SKM-1 (cell line): Measurements from ENCODE around the gene DNM2.
"Not testable (repeated sequence)": the region's sequence is repeated elsewhere in the genome, so short reads cannot be mapped to it uniquely, and the experiment has no call there.

Experiments used
- DNase-seq: peaks from one replicate; lab custom pipeline; 2025; ENCODE audit not compliant: unreplicated experiment; lab: John Stamatoyannopoulos, UW

Gene DNM2

DNA sequence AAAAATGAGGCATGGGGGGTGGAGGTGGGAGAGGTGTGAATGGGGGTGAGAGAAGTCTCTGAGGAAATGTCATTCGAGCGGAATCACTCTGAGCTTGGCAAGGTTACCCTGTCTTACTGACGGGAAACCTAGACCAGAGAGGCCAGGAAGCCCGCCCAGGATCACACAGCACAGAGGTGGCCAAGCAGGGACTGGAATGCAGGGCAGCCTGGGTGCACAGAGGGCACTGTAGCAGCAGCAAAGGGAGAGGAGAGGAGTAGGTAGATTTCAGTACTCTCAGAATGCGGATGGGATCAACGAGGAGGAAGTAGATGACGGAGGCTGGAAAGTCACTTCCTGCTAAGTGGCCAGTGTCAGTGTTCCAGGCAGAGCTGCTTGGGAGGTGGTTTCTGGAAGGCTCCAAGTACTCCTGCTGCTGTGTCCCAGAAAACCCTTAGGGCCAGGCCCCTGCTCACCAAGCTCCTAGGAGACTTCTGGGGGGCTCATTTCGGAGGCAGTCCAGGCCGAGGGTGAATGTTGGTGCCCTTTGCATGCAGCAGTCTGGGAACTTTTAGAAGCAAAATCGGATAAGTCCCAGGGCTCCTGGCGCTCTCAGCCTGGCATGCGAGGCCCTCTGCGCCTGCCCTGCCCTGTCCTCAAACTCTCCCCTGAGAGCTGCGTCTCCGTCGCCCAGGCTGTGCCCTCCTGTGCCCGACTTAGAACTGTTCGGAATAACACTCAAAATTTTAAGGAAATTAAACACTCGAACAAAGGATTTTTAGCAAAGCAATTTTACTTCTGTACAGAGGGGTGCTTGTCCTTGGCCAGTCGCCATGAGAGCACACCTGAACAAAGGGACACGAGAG is 33.5 kb downstream of the DNM2 start:
- peak; percentile 26 for DNase-seq

- DNase-seq: no peak
These were observed 34.5 kb downstream of the DNM2 start for GRCh38 chr19:10752237-10752912.

DNA sequence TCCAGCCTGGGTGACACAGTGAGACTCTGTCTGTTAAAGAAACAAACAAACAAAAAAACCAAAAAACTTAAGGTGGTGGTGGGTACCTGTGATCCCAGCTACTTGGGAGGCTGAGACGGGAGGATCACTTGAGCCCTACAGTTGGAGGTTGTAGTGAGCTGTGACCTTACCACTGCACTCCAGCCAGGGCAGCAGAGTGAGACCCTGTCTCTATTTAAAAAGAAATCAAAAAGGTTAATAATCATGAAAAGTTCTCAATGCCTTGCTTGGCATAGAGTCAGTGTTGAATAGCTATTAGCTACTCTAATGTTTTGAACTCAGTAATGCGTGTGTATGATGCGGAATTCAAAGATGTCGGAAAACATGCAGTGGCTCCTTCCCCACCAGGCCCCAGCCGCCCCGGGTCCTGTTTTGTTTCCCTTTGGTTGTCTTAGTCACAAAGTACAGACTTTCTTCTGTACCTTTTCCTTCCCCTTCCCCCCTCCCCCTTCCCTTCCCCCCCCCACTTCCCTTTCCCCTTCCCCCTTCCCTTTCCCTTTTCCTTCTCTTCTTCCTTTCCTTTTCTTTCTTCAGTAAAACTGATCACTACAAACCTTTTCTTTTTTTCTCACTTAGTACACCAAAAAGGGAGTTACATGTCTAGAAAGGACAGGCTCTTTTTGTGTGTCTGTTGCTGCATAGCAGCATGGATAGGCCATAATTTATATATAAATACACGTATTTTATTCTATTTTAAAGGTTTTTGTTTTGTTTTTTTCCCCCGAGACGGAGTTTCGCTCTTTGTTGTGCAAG is 35.2 kb downstream of the DNM2 start:
- DNase-seq: no peak

DNA sequence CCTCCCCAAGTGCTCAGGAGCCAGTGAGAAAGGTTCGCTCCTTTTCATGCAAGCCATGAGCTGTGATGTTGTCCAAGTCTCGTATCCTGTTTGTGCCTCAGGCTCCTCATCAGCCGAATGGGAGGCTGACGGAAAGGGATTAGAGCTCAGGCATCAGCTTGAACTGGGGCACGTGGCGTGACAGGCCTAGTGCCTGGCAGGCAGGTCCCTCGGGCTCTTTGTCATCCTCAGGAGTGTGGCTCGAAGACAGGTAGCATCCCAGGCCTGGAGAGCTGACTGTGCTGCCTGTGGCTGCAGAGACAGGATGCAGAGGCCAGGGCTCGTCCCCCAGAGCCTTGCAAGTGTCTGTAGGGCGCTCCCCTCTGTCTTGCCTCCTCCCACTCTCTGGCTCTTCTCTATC is 38.5 kb downstream of the DNM2 start:
- DNase-seq: no peak

GRCh38 chr19:10756791-10757190 is 38.9 kb downstream of the DNM2 start:
- DNase-seq: no peak

DNA sequence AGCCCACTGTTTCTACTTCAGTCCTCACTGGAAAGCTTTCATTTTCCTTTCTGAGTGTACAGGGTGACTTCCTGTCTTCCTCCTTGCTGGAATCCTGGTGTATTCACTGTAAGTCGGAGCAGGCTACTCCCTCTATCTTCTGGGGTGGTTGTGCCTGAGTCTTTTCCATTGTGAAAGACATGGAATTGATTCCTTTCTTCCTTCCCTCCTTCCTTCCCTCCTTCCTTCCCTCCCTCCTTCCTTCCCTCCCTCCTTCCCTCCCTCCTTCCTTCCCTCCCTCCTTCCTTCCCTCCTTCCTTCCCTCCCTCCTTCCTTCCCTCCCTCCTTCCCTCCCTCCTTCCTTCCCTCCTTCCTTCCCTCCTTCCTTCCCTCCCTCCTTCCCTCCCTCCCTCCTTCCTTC is 40.2 kb downstream of the DNM2 start:
- DNase-seq: not testable (repeated sequence)

GRCh38 chr19:10758978-10759377 is 41.1 kb downstream of the DNM2 start:
- DNase-seq: no peak

GRCh38 chr19:10760273-10760944 is 42.5 kb downstream of the DNM2 start:
- no peak for DNase-seq

GRCh38 chr19:10761443-10762250 is 43.8 kb downstream of the DNM2 start:
- no peak for DNase-seq

DNA sequence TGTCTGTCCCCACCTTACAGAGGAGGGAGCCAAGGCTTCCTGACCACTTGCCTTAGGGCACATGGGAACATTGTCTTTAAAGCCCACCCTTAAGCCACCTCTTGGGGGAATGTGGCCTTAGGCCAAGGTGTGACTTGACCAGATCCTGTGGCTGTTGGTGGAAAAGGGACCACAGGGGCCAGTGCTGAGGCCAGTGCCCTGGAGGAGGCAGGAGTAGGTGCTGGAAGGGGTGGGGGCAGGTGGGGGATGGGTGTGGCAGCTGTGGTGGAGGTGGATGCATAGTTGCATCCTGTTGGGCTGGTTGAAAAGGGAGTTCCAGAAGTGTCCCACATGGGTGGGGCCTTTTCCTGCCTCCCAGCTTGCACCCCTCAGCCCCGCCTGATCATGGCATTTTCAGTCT is 44.8 kb downstream of the DNM2 start:
- DNase-seq: no peak

- no peak for DNase-seq
These were observed 45.5 kb downstream of the DNM2 start for GRCh38 chr19:10763411-10763810.

GRCh38 chr19:10763828-10764339 is 46.0 kb downstream of the DNM2 start:
- no peak for DNase-seq

DNA sequence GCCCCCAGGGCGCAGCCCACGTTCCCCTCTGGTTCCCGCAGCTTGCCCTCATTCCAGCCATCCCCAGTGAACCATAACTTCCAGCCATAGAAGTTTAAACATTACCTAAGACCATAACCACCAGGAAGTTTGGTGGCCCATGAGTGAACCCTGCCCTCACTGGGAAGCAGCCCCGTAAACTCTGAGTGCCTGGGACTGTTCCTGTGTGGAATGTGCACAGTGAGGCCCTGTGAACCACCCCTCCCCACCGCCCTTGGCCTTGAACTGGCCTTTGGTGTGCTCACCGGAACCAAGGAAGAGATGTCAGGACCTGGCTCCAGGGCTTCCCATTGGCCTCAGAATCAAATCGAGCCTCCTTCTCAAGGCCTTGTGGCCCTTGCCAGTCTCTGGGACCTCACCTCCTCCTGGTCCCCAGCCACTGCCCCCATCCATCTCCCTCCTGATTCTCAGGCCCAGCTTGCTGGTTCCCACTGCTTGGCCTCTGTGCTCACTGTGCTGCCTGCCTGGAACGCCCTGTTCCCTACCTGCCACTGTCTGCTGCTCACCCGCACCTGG is 46.5 kb downstream of the DNM2 start:
- no peak for DNase-seq

DNA sequence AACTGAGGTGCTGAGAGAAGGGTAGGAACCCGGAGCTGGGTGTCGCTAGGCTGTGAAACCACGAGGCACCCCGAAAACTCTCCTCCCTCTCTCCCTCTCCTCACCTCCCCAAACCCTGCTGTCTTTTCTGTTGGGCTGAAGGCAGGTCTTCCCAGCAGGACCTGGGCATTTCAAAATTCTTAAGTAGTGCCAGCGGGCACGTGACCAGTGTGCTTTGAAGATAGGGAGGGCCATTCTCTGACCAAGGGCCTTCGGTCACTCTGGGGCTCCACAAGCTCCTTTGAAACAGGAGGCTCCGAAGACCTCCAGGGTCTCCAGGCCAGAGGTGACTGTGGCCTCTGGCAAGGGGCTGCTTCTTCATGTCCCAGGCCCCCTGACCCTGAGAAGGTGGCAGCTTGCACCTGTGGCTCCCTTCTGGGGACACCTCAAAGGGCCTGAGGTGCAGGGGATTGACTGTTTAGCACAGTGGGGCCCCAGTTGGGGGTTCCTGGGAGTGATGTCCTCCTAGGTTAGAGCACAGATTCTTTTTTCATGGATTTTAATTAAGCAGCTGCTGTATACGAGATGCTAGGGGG is 48.3 kb downstream of the DNM2 start:
- DNase-seq: no peak

DNA sequence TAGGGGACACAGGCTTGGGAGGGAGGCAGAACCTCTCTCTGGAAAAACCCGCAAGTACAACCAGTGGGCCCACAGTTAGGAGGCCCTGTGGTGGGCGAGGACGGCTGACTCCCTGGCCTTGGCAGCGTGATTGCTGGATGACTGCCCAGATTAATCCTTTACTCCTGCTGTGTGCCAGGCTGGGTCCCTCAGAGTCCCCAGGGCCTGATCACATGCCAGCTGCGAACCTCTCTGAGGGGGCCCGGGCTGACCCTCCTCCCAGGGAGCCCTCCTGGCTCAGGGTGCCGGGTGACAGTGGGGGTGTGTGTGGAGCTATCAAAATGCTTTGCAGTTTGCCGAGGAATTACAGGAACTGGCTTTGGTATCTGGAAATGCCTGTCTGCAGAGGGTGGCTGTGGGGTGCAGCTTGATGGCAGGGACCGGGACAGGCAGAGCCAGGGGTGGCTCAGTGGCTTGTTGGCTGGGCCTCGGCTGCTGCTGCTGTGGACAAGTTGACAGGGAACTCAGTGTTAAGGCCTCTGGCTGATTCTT is 48.9 kb downstream of the DNM2 start:
- DNase-seq: no peak

GRCh38 chr19:10767726-10768125 is 49.8 kb downstream of the DNM2 start:
- no peak for DNase-seq

- no peak for DNase-seq
These were observed 50.5 kb downstream of the DNM2 start for GRCh38 chr19:10768369-10768768.

- DNase-seq: no peak
These were observed 51.1 kb downstream of the DNM2 start for GRCh38 chr19:10768936-10769335.
